ENCODE data around the gene CNTNAP2. TPM values are rescaled to one million over a fixed set of nuclear protein-coding genes. Genes with fewer than 3 reads are reported as not detected.

CNTNAP2 gene
- total RNA-seq, 1 donor from 2014 or later: 5.4 TPM

DNA sequence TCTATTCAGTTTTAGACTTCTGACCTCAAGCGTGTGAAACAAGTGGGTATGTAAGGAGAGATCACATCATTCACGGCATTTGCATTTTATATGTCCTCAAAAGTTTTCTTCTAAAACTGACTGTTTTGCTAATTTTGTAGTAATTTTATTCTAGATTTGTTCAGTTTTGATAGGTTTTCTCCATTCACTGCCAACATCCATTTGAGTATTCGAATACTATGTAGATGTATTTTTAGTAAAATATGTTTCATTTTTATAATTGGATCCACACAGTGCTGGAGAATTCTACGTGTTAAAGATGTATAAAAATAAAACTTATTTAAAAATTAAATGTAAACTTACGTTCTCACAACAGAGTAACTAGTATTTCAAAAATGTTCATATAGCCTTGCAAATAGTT lies 503.0 kb downstream of the CNTNAP2 start:
- H3K4me1 Mint-ChIP-seq (ENCODE audit: unreplicated experiment): no peaks in the 10 kb centered on the region
- no peak for DNase-seq (ENCODE audit: low spot score)
- no peak overlapping the region for H3K4me3 Mint-ChIP-seq (ENCODE audit: unreplicated experiment)
- TF ChIP-seq, protein P1, sequence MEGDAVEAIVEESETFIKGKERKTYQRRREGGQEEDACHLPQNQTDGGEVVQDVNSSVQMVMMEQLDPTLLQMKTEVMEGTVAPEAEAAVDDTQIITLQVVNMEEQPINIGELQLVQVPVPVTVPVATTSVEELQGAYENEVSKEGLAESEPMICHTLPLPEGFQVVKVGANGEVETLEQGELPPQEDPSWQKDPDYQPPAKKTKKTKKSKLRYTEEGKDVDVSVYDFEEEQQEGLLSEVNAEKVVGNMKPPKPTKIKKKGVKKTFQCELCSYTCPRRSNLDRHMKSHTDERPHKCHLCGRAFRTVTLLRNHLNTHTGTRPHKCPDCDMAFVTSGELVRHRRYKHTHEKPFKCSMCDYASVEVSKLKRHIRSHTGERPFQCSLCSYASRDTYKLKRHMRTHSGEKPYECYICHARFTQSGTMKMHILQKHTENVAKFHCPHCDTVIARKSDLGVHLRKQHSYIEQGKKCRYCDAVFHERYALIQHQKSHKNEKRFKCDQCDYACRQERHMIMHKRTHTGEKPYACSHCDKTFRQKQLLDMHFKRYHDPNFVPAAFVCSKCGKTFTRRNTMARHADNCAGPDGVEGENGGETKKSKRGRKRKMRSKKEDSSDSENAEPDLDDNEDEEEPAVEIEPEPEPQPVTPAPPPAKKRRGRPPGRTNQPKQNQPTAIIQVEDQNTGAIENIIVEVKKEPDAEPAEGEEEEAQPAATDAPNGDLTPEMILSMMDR (IDR thresholded peaks at IDR 0.05; ENCODE audit: unreplicated experiment): no peak
- no peaks in the 10 kb centered on the region for H3K36me3 Mint-ChIP-seq (ENCODE audit: low read depth, unreplicated experiment)
- no peaks in the 10 kb centered on the region for H3K27me3 Mint-ChIP-seq (ENCODE audit: unreplicated experiment)
- peaks cover 12% of the 10 kb centered on the region for H3K9me3 Mint-ChIP-seq (ENCODE audit: unreplicated experiment)
- H3K27ac Mint-ChIP-seq (ENCODE audit: unreplicated experiment): no peak overlapping the region

DNA sequence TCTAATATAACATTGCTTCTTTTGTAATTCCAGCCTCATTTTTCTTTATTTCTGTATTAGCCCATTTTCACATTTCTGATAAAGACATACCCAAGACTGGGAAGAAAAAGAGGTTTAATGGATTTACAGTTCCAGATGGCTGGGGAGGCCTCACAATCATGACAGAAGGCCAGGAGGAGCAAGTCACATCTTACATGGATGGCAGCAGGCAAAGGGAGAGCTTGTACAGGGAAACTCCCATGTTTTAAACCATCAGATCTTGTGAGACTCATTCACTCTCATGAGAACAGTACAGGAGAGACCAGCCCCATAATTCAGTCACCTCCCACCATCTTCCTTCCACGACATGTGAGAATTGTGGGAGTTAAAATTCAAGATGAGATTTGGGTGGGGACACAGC lies 510.3 kb downstream of the CNTNAP2 start:
- H3K36me3 Mint-ChIP-seq (ENCODE audit: low read depth, unreplicated experiment): no peaks in the 10 kb centered on the region
- no peak overlapping the region for H3K4me3 Mint-ChIP-seq (ENCODE audit: unreplicated experiment)
- H3K27ac Mint-ChIP-seq (ENCODE audit: unreplicated experiment): no peak overlapping the region
- DNase-seq (ENCODE audit: low spot score): no peak
- peaks cover 4% of the 10 kb centered on the region for H3K9me3 Mint-ChIP-seq (ENCODE audit: unreplicated experiment)
- no peaks in the 10 kb centered on the region for H3K4me1 Mint-ChIP-seq (ENCODE audit: unreplicated experiment)
- TF ChIP-seq, protein P1 (IDR thresholded peaks at IDR 0.05; ENCODE audit: unreplicated experiment): no peak
- H3K27me3 Mint-ChIP-seq (ENCODE audit: unreplicated experiment): peaks cover 5% of the 10 kb centered on the region

DNA sequence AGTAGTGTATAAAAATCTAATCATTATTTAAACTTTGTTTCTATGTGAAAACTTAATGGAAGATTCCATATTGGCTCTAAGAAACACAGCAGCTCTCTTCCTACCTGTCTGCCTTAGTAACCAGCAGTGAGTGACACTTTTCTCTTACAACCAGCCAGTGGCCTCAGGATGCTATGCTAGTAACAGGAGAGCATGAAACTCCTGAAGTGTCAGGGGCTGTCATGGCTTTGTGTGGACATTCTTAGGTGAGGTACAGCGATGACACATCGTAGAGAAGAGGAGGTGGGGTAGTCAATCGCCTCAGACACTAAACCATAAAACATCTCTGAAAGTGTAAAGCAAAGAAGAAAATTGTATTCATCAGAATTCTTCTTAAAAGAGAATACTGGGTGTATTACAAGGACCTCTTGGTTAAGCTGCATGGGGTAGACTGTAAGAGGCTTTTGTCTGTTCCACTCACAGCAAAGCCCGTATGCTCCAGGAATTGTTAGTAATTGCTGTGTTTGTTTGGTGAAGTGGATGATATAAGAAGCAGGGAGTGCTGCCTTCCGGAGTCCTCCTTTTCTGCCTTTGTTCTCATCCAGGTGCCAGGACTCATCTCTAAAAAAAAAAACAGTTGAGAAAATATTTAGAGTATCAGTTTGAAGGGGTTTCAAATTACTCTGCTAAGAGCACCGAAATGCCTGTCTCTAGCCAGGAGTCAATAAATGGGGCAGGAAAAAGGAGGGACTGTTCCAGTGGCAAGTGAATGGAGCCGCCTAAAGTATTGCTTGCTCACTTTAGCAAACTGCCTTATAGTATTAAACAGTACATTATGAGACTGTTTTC lies 518.8 kb downstream of the CNTNAP2 start:
- no peak for DNase-seq (ENCODE audit: low spot score)
- Mint-ChIP-seq H3K9me3 (ENCODE audit: unreplicated experiment) (no peaks in the 10 kb centered on the region), H3K4me3 (ENCODE audit: unreplicated experiment) (no peak overlapping the region)

DNA sequence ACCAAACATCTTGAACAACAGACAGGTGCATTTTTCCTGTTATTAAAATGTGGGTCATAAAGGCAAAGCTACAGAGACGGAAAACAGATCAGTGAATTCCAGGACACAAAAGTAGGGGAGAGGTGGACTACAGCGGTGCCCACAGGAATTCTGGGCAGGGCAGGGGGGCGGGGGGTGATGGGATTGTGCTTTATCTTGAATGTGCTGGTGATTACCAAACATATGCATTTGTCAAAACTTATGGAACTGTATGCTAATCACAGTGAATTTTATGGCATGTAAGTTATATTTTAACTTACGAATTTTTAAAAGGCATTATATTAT lies 519.4 kb downstream of the CNTNAP2 start:
- Mint-ChIP-seq H3K4me1 (ENCODE audit: unreplicated experiment) (no peaks in the 10 kb centered on the region), H3K27ac (ENCODE audit: unreplicated experiment) (no peak overlapping the region), H3K9me3 (ENCODE audit: unreplicated experiment) (no peaks in the 10 kb centered on the region), H3K27me3 (ENCODE audit: unreplicated experiment) (no peaks in the 10 kb centered on the region), H3K36me3 (ENCODE audit: low read depth, unreplicated experiment) (no peaks in the 10 kb centered on the region), H3K4me3 (ENCODE audit: unreplicated experiment) (no peak overlapping the region)
- TF ChIP-seq, protein P1 (IDR thresholded peaks at IDR 0.05; ENCODE audit: unreplicated experiment): no peak
- no peak for DNase-seq (ENCODE audit: low spot score)

More for the DNA sequence above, 518.8 kb downstream of the CNTNAP2 start:
- Mint-ChIP-seq H3K36me3 (ENCODE audit: low read depth, unreplicated experiment) (no peaks in the 10 kb centered on the region), H3K27ac (ENCODE audit: unreplicated experiment) (no peak overlapping the region), H3K4me1 (ENCODE audit: unreplicated experiment) (no peaks in the 10 kb centered on the region), H3K27me3 (ENCODE audit: unreplicated experiment) (no peaks in the 10 kb centered on the region)
- TF ChIP-seq, protein P1 (IDR thresholded peaks at IDR 0.05; ENCODE audit: unreplicated experiment): no peak

DNA sequence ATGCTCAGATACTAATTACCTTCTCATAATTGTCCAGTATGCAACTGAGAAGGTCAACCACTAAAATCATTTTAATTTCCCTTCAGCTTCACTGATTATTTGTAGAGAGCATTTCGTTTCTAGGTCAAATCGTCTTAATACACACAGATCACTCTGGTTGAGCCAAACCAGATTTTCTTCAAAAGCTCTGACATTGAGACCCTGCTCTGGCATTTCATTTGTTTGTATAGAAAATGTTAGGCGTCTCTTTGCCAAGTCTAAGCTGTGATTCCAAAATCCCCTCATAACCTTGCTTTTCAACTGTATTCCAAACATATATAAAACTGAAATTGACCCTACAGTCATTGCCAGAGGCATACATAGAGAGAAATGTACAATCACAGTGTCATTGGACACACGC lies 520.0 kb downstream of the CNTNAP2 start:
- no peak overlapping the region for H3K4me3 Mint-ChIP-seq (ENCODE audit: unreplicated experiment)
- no peak for DNase-seq (ENCODE audit: low spot score)
- H3K9me3 Mint-ChIP-seq (ENCODE audit: unreplicated experiment): peaks cover 3% of the 10 kb centered on the region
- H3K36me3 Mint-ChIP-seq (ENCODE audit: low read depth, unreplicated experiment): no peaks in the 10 kb centered on the region
- no peak overlapping the region for H3K27ac Mint-ChIP-seq (ENCODE audit: unreplicated experiment)
- no peaks in the 10 kb centered on the region for H3K4me1 Mint-ChIP-seq (ENCODE audit: unreplicated experiment)
- TF ChIP-seq, protein P1 (IDR thresholded peaks at IDR 0.05; ENCODE audit: unreplicated experiment): no peak
- H3K27me3 Mint-ChIP-seq (ENCODE audit: unreplicated experiment): no peaks in the 10 kb centered on the region
